Thoracic aorta (tissue), 2 donors: ENCODE data around the gene FBLN7. TPM values are rescaled to one million over a fixed set of nuclear protein-coding genes. Genes with fewer than 3 reads are reported as not detected.

Source experiments
- ATAC-seq: fragments of 150-250 bp; one replicate; pipeline ENCODE4 v1.8.0; 2017; ENCODE audit warnings: low read depth; ENCODE audit not compliant: insufficient number of reproducible peaks, low FRiP score
- DNase-seq: peaks from one replicate; pipeline ENCODE4 v3.0.0-alpha.2; 2020; ENCODE audit warnings: low spot score
- H3K27ac ChIP-seq, 2 donors: fragments of 200-600 bp; sonication (generic); 1 replicate in 1 of 2; 2 replicates in 1 of 2; pipeline ENCODE4 v1.5.1; 2016; ENCODE audit warnings: mild to moderate bottlenecking in 2 of 2, moderate library complexity in 2 of 2
- H3K27me3 ChIP-seq: fragments of 200-600 bp; sonication (generic); replicated peaks from 2 replicates; pipeline ENCODE4 v1.6.0; 2016; ENCODE audit warnings: mild to moderate bottlenecking; ENCODE audit not compliant: insufficient read depth
- H3K36me3 ChIP-seq: fragments of 200-600 bp; sonication (generic); one replicate; pipeline ENCODE4 v1.5.1; 2016
- H3K4me1 ChIP-seq, 2 donors: fragments of 200-600 bp; sonication (generic); 1 replicate in 1 of 2; 2 replicates in 1 of 2; pipeline versions ENCODE4 v1.5.1 to v1.6.0; 2016; ENCODE audit warnings: low read depth in 2 of 2, mild to moderate bottlenecking in 1 of 2; ENCODE audit not compliant: control insufficient read depth in 1 of 2
- H3K4me3 ChIP-seq: fragments of 200-600 bp; sonication (generic); 2 replicates; pipeline ENCODE4 v1.5.1; 2016; ENCODE audit warnings: mild to moderate bottlenecking
- H3K9me3 ChIP-seq: fragments of 200-600 bp; sonication (generic); 2 replicates; pipeline ENCODE4 v1.5.1; 2016
- total RNA-seq, 2 donors: library from RNA; depleted of rRNA; stranded (reverse); fragments of >200 nt; gene quantifications; one replicate each; pipeline versions ENCODE4 v1.1.0 to v1.2.3, GENCODE V29; 2016
- TF ChIP-seq, protein P1 (sequence below): fragments of 200-600 bp; sonication (generic); IDR thresholded peaks from one replicate; pipeline ENCODE4 v1.5.1; 2019; ENCODE audit warnings: antibody characterized with exemption

The FBLN7 gene
- total RNA-seq, 2 donors from 2014 or later = 5.1 to 15.6 TPM

- DNase-seq (no peak), ATAC-seq (no peak)
- Histone ChIP-seq H3K36me3 (no peaks in the 10 kb centered on the region), H3K27me3 (no peaks in the 10 kb centered on the region), H3K4me1 (no peaks in the 10 kb centered on the region), H3K9me3 (no peaks in the 10 kb centered on the region), H3K27ac (no peak overlapping the region), H3K4me3 (no peak overlapping the region)
- TF ChIP-seq, protein P1, sequence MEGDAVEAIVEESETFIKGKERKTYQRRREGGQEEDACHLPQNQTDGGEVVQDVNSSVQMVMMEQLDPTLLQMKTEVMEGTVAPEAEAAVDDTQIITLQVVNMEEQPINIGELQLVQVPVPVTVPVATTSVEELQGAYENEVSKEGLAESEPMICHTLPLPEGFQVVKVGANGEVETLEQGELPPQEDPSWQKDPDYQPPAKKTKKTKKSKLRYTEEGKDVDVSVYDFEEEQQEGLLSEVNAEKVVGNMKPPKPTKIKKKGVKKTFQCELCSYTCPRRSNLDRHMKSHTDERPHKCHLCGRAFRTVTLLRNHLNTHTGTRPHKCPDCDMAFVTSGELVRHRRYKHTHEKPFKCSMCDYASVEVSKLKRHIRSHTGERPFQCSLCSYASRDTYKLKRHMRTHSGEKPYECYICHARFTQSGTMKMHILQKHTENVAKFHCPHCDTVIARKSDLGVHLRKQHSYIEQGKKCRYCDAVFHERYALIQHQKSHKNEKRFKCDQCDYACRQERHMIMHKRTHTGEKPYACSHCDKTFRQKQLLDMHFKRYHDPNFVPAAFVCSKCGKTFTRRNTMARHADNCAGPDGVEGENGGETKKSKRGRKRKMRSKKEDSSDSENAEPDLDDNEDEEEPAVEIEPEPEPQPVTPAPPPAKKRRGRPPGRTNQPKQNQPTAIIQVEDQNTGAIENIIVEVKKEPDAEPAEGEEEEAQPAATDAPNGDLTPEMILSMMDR = no peak
Observed at GRCh38 chr2:112185131-112185530, 46.9 kb downstream of the FBLN7 start.

GRCh38 chr2:112187046-112187715, 49.0 kb downstream of the FBLN7 start:
- Histone ChIP-seq H3K4me1 (no peaks in the 10 kb centered on the region), H3K9me3 (no peaks in the 10 kb centered on the region), H3K27ac (no peak overlapping the region), H3K36me3 (no peaks in the 10 kb centered on the region), H3K4me3 (no peak overlapping the region), H3K27me3 (no peaks in the 10 kb centered on the region)
- TF ChIP-seq, protein P1 = no peak
- ATAC-seq = no peak
- no peak for DNase-seq

DNA sequence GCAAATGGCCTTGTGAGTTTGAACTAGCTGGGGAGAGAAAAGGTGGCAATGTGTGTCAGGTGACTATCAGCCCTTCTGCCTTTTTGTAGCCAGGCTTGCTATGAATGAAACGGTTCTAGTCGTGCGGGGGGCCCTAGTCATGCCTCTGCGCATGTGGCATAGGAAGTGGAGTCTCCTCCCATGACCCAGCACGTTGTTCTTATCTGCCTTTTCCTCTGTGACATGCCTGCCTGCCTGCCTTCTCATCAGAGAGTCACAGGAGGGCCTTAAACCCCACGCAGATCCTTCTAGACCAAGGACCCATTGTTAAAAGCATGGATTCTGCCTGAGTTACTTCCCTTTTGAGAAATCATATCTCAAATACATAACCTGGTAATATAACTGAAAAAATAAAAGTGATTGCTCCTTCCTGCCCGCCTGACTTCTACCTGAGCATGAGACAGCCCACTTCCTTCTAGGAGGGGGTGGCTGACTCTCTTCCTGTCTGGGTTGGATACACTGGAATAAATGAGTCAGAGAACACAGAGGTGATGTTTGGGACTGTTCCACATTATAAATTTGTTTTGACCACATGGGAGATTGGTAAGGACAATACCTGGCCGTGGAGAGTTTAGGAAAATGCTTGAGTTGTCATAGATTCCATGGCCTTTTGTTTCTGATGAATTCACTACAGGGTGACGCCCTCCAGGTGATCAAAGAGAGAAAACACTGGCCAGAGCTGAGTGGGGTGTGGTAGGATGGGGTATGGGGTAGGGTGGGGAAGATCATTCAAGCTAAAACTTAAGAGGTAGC, 49.8 kb downstream of the FBLN7 start:
- no peak for ATAC-seq
- no peaks in the 10 kb centered on the region for H3K9me3 ChIP-seq
- no peak for DNase-seq
- no peaks in the 10 kb centered on the region for H3K36me3 ChIP-seq
- no peaks in the 10 kb centered on the region for H3K27me3 ChIP-seq
- no peaks in the 10 kb centered on the region for H3K4me1 ChIP-seq
- H3K4me3 ChIP-seq = no peak overlapping the region
- no peak overlapping the region for H3K27ac ChIP-seq
- TF ChIP-seq, protein P1 = no peak

DNA sequence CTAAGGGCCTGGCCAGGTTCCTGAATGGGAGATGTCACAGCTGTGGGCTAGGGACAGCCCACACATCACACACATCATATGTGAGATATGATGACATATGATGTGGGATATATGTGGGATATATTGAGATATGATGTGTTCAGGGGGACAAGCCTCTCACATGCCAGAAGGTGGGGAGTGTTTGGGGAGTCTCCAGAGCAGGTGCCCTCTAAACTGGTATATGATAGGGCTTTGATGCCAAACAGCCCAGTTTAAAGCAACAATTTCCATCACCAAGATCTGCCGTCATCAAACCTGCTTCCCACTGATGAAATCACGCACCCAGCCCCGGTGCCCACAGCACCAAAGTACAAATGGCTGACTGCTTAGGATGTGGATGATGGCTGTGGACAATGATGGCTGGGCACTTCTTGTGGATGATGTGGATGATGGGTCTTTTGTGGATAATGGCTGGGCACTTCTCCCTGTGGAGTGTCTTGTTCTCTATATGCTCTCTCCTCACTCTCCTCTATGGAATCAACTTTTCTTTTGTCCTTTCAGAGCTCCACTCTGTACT, 50.9 kb downstream of the FBLN7 start:
- Histone ChIP-seq H3K36me3 (no peaks in the 10 kb centered on the region), H3K4me1 (no peaks in the 10 kb centered on the region), H3K27me3 (no peaks in the 10 kb centered on the region), H3K27ac (no peak overlapping the region), H3K4me3 (no peak overlapping the region), H3K9me3 (no peaks in the 10 kb centered on the region)
- DNase-seq (no peak), ATAC-seq (no peak)
- TF ChIP-seq, protein P1 = no peak

GRCh38 chr2:112194028-112194427, 55.8 kb downstream of the FBLN7 start:
- no peak for ATAC-seq
- H3K9me3 ChIP-seq = no peaks in the 10 kb centered on the region
- TF ChIP-seq, protein P1 = no peak
- H3K36me3 ChIP-seq = no peaks in the 10 kb centered on the region
- H3K27me3 ChIP-seq = no peaks in the 10 kb centered on the region
- H3K4me3 ChIP-seq = no peak overlapping the region
- no peaks in the 10 kb centered on the region for H3K4me1 ChIP-seq
- DNase-seq = no peak
- no peak overlapping the region for H3K27ac ChIP-seq
